Measurements from ENCODE around the gene DVL1. TPM values are rescaled to one million over a fixed set of nuclear protein-coding genes. Genes with fewer than 3 reads are reported as not detected.

Gene DVL1
- polyA plus RNA-seq, 3 donors, result 0.41 to 29.8 (median 0.55) TPM

GRCh38 chr1:1336446-1336845 lies 12.8 kb downstream of the DVL1 start:
- TF ChIP-seq, protein P1, sequence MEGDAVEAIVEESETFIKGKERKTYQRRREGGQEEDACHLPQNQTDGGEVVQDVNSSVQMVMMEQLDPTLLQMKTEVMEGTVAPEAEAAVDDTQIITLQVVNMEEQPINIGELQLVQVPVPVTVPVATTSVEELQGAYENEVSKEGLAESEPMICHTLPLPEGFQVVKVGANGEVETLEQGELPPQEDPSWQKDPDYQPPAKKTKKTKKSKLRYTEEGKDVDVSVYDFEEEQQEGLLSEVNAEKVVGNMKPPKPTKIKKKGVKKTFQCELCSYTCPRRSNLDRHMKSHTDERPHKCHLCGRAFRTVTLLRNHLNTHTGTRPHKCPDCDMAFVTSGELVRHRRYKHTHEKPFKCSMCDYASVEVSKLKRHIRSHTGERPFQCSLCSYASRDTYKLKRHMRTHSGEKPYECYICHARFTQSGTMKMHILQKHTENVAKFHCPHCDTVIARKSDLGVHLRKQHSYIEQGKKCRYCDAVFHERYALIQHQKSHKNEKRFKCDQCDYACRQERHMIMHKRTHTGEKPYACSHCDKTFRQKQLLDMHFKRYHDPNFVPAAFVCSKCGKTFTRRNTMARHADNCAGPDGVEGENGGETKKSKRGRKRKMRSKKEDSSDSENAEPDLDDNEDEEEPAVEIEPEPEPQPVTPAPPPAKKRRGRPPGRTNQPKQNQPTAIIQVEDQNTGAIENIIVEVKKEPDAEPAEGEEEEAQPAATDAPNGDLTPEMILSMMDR (IDR thresholded peaks at IDR 0.05), result no peak
- H3K27ac ChIP-seq (ENCODE audit: low read depth in 1 of 2, low read length in 2 of 2), result no peak overlapping the region
- H3K9me3 ChIP-seq (replicated peaks in 1 of 2; ENCODE audit: control insufficient read depth in 1 of 2, insufficient read depth in 1 of 2, low read length in 2 of 2), result no peaks in the 10 kb centered on the region
- H3K4me3 ChIP-seq (replicated peaks in 1 of 3; ENCODE audit: low read depth in 2 of 3, low read length in 3 of 3), result no peak overlapping the region
- Mint-ChIP-seq H3K27me3 (ENCODE audit: low read depth in 3 of 3) (peaks cover 0 to 6% (median 0%) of the 10 kb centered on the region in 3 donors), H3K36me3 (peaks cover 21 to 40% of the 10 kb centered on the region in 2 donors), H3K4me1 (no peaks in the 10 kb centered on the region), H3K9me3 (peaks cover 0 to 1% (median 0%) of the 10 kb centered on the region in 7 donors), H3K27ac (no peak overlapping the region), H3K4me3 (no peak overlapping the region)
- H3K4me1 ChIP-seq (ENCODE audit: control insufficient read depth in 1 of 2, insufficient read depth in 2 of 2, low read length in 2 of 2), result no peaks in the 10 kb centered on the region
- H2AFZ ChIP-seq (ENCODE audit: insufficient read depth, low read depth, low read length, poor library complexity, severe bottlenecking), result no peak overlapping the region
- H3K9ac ChIP-seq (ENCODE audit: insufficient read depth, low read length, poor library complexity, severe bottlenecking), result no peak overlapping the region
- intact Hi-C loops (cut with micrococcal nuclease), result no loop called here
- DNase-seq, result no peak
- no peaks in the 10 kb centered on the region for H4K20me1 ChIP-seq (ENCODE audit: insufficient read depth, low read length)
- 96% methylated on average over 23 of the region's 26 CpGs for WGBS (ENCODE audit: insufficient coverage)
- no peaks in the 10 kb centered on the region for H3K27me3 ChIP-seq (ENCODE audit: control insufficient read depth in 2 of 2, insufficient read depth in 2 of 2, low read length in 2 of 2)
- H3K79me2 ChIP-seq (ENCODE audit: insufficient read depth, low read length), result no peaks in the 10 kb centered on the region
- no peak overlapping the region for H3K4me2 ChIP-seq (replicated peaks; ENCODE audit: extremely low read depth, low read length, poor library complexity, severe bottlenecking)
- peaks cover 9 to 26% of the 10 kb centered on the region in 2 donors for H3K36me3 ChIP-seq (replicated peaks in 1 of 2; ENCODE audit: control insufficient read depth in 1 of 2, insufficient read depth in 2 of 2, low read length in 2 of 2)

GRCh38 chr1:1335792-1336248 lies 13.4 kb downstream of the DVL1 start:
- Histone ChIP-seq H3K4me3 (replicated peaks in 1 of 3; ENCODE audit: low read depth in 2 of 3, low read length in 3 of 3) (no peak overlapping the region), H3K9ac (ENCODE audit: insufficient read depth, low read length, poor library complexity, severe bottlenecking) (no peak overlapping the region), H3K4me2 (replicated peaks; ENCODE audit: extremely low read depth, low read length, poor library complexity, severe bottlenecking) (no peak overlapping the region), H3K27ac (ENCODE audit: low read depth in 1 of 2, low read length in 2 of 2) (no peak overlapping the region), H2AFZ (ENCODE audit: insufficient read depth, low read depth, low read length, poor library complexity, severe bottlenecking) (no peak overlapping the region), H3K36me3 (replicated peaks in 1 of 2; ENCODE audit: control insufficient read depth in 1 of 2, insufficient read depth in 2 of 2, low read length in 2 of 2) (peaks cover 9 to 20% of the 10 kb centered on the region in 2 donors), H3K27me3 (ENCODE audit: control insufficient read depth in 2 of 2, insufficient read depth in 2 of 2, low read length in 2 of 2) (no peaks in the 10 kb centered on the region), H3K9me3 (replicated peaks in 1 of 2; ENCODE audit: control insufficient read depth in 1 of 2, insufficient read depth in 1 of 2, low read length in 2 of 2) (no peaks in the 10 kb centered on the region), H3K79me2 (ENCODE audit: insufficient read depth, low read length) (no peaks in the 10 kb centered on the region), H4K20me1 (ENCODE audit: insufficient read depth, low read length) (no peaks in the 10 kb centered on the region), H3K4me1 (ENCODE audit: control insufficient read depth in 1 of 2, insufficient read depth in 2 of 2, low read length in 2 of 2) (no peaks in the 10 kb centered on the region)
- H3K9me3 Mint-ChIP-seq, result peaks cover 0 to 1% (median 0%) of the 10 kb centered on the region in 7 donors
- no peak overlapping the region for H3K27ac Mint-ChIP-seq
- 90% methylated on average over 18 of the region's 21 CpGs for WGBS (ENCODE audit: insufficient coverage)
- intact Hi-C loops (cut with micrococcal nuclease), result no loop called here
- no peak overlapping the region for H3K4me3 Mint-ChIP-seq
- peaks cover 0 to 3% (median 0%) of the 10 kb centered on the region in 3 donors for H3K27me3 Mint-ChIP-seq (ENCODE audit: low read depth in 3 of 3)
- TF ChIP-seq, protein P1 (IDR thresholded peaks at IDR 0.05), result no peak
- H3K36me3 Mint-ChIP-seq, result peaks cover 15 to 33% of the 10 kb centered on the region in 2 donors
- no peak for DNase-seq
- no peaks in the 10 kb centered on the region for H3K4me1 Mint-ChIP-seq

Measured in CD14-positive monocyte (primary cell).